ENCODE results near the gene TGFA.

TGFA gene

GRCh38 chr2:70517804-70518203, 35.8 kb downstream of the TGFA start:
- no peak for TF ChIP-seq CTCF (IDR thresholded peaks at IDR 0.05; ENCODE audit: insufficient read depth, missing control alignments)
- DNase-seq (ENCODE audit: insufficient read length, low spot score) = no peak
- FAIRE-seq = no peak

- no peak for TF ChIP-seq CTCF (IDR thresholded peaks at IDR 0.05; ENCODE audit: insufficient read depth, missing control alignments)
- FAIRE-seq = no peak
- no peak for DNase-seq (ENCODE audit: insufficient read length, low spot score)
Measured at GRCh38 chr2:70516596-70516995, 37.0 kb downstream of the TGFA start.

GRCh38 chr2:70515938-70516337, 37.7 kb downstream of the TGFA start:
- TF ChIP-seq CTCF (IDR thresholded peaks at IDR 0.05; ENCODE audit: insufficient read depth, missing control alignments) = no peak
- DNase-seq (ENCODE audit: insufficient read length, low spot score) (no peak), FAIRE-seq (no peak)

GRCh38 chr2:70514612-70515055, 39.0 kb downstream of the TGFA start:
- no peak for TF ChIP-seq CTCF (IDR thresholded peaks at IDR 0.05; ENCODE audit: insufficient read depth, missing control alignments)
- no peak for FAIRE-seq
- DNase-seq (ENCODE audit: insufficient read length, low spot score) = no peak

- TF ChIP-seq CTCF (IDR thresholded peaks at IDR 0.05; ENCODE audit: insufficient read depth, missing control alignments) = no peak
- FAIRE-seq (no peak), DNase-seq (ENCODE audit: insufficient read length, low spot score) (no peak)
Measured at GRCh38 chr2:70513738-70514137, 39.9 kb downstream of the TGFA start.

- DNase-seq (ENCODE audit: insufficient read length, low spot score) (no peak), FAIRE-seq (no peak)
- no peak for TF ChIP-seq CTCF (IDR thresholded peaks at IDR 0.05; ENCODE audit: insufficient read depth, missing control alignments)
Measured at GRCh38 chr2:70511971-70512729, 41.5 kb downstream of the TGFA start.

GRCh38 chr2:70510313-70510712, 43.3 kb downstream of the TGFA start:
- FAIRE-seq = no peak
- no peak for DNase-seq (ENCODE audit: insufficient read length, low spot score)
- TF ChIP-seq CTCF (IDR thresholded peaks at IDR 0.05; ENCODE audit: insufficient read depth, missing control alignments) = no peak

Data from D721Med (cell line).